Uterus (tissue), 4 donors: ENCODE data around the gene IFNL4. TPM values are rescaled to one million over a fixed set of nuclear protein-coding genes. Genes with fewer than 3 reads are reported as not detected.
A peak's percentile ranks its signal among the peaks of the same experiment; 100 is the strongest.

Experiments used
- DNase-seq, 2 donors: peaks; one replicate each; pipeline ENCODE4 v3.0.0-alpha.2; 2019 to 2020
- H3K27ac ChIP-seq, 2 donors: fragments of 200-600 bp; sonication (generic); 1 replicate in 1 of 2; 2 replicates in 1 of 2; pipeline ENCODE4 v1.5.1; 2016 to 2018
- H3K27me3 ChIP-seq, 2 donors: fragments of 200-600 bp; sonication (generic); one replicate each; pipeline ENCODE4 v1.5.1; 2018 to 2019; ENCODE audit warnings: control low read depth in 1 of 2
- H3K36me3 ChIP-seq, 2 donors: fragments of 200-600 bp; sonication (generic); one replicate each; pipeline ENCODE4 v1.5.1; 2019; ENCODE audit warnings: control low read depth in 1 of 2
- H3K4me1 ChIP-seq, 2 donors: fragments of 200-600 bp; sonication (generic); one replicate each; pipeline ENCODE4 v1.5.1; 2018 to 2019; ENCODE audit warnings: control low read depth in 1 of 2
- H3K4me3 ChIP-seq, 2 donors: fragments of 200-600 bp; sonication (generic); 1 replicate in 1 of 2; 2 replicates in 1 of 2; pipeline ENCODE4 v1.5.1; 2018 to 2019; ENCODE audit warnings: mild to moderate bottlenecking in 1 of 2
- H3K9me3 ChIP-seq, 2 donors: fragments of 200-600 bp; sonication (generic); one replicate each; pipeline ENCODE4 v1.5.1; 2019; ENCODE audit warnings: control low read depth in 1 of 2
- CTCF ChIP-seq, 4 experiments: fragments of 200-600 bp in 2 of 4; fragments of 450-650 bp in 2 of 4; sonication (generic) in 2 of 4; IDR thresholded peaks; one replicate each; pipeline ENCODE4 v1.5.1; 2016 to 2019; ENCODE audit warnings: antibody characterized with exemption in 4 of 4, mild to moderate bottlenecking in 2 of 4, moderate library complexity in 1 of 4
- POLR2A ChIP-seq, 2 donors: fragments of 450-650 bp; IDR thresholded peaks; one replicate each; pipeline ENCODE4 v1.6.1; 2016; ENCODE audit warnings: antibody characterized with exemption in 2 of 2, mild to moderate bottlenecking in 1 of 2, moderate library complexity in 1 of 2
- intact Hi-C: fragments of 100-400 bp; cut with DNase I; formaldehyde crosslinking; loops from one replicate; pipeline ENCODE4 v1.15.1; 2023; ENCODE audit warnings: low total_unique reads
- total RNA-seq, 4 donors: library from RNA; depleted of rRNA in 3 of 4; stranded (reverse); fragments of >200 nt in 3 of 4; gene quantifications; one replicate each; pipeline versions ENCODE4 v1.1.0 to v1.2.4, GENCODE V29; 2014 to 2023
- donor health status: DM: yes; HTN: yes; CAD: no.

IFNL4 gene
- total RNA-seq, 4 donors from 2014 or later = 0.90 TPM; not detected in 3

DNA sequence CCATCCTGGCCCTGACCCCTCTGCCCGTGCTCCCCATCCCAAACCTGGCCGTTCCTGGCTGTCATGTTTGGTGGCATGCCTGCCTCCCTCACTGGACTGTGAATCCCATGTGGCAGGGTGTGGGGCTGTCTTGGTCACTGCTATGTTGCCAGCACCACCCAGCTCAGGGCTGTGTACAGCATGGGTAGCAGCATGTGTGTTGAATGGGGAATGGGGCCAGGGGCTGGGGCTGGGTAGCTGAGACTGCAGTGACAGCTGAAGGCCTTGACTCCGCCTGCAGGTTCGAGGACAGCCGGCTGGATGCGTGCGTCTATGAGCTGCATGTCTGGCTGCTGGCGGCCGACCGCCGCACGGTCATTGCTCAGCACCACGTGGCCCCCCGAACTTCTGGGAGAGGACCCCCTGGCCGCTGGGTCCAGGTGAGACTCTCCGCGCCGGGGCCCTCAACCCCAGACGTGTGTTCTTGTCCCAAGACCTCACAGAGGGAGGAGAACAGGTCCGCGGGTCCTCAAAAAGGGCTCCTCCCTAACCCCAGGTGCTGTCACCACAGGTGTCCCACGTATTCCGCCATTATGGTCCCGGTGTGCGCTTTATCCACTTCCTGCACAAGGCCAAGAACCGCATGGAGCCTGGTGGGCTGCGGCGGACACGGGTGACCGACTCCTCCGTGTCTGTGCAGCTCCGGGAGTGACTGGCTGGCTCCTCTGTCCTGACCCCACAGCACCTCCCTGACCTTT, 48.4 kb downstream of the IFNL4 start:
- TF ChIP-seq POLR2A (IDR thresholded peaks at IDR 0.05) (no peak), CTCF (IDR thresholded peaks at IDR 0.05) (no peak)
- Histone ChIP-seq H3K4me3 (no peak overlapping the region), H3K27me3 (peaks cover 0 to 16% of the 10 kb centered on the region in 2 donors), H3K36me3 (no peaks in the 10 kb centered on the region), H3K4me1 (no peaks in the 10 kb centered on the region), H3K9me3 (no peaks in the 10 kb centered on the region), H3K27ac (no peak overlapping the region)
- DNase-seq = no peak
- intact Hi-C loops = no loop called here

DNA sequence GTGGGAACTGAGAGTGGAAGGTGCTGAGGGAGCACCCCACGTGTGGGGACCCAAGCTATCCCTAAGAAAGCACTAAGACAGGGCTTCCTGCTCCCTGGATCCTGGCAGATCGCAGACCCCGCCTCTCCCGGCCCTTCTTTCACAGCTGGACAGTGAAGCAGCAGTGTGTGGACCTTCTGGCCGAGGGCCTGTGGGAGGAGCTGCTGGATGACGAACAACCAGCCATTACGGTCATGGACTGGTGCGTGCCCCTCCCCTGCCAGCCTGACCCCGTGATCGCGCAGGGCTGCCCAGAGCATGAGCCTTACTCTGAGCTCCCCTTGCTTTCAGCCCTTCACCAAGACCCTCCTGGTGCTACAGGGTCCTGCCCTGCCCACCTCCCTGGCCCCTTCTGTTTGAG, 49.6 kb downstream of the IFNL4 start:
- intact Hi-C loops = no loop called here
- Histone ChIP-seq H3K4me1 (no peaks in the 10 kb centered on the region), H3K4me3 (no peak overlapping the region), H3K27ac (no peak overlapping the region), H3K9me3 (no peaks in the 10 kb centered on the region), H3K36me3 (no peaks in the 10 kb centered on the region), H3K27me3 (peaks cover 0 to 16% of the 10 kb centered on the region in 2 donors)
- DNase-seq = peak; percentile 36 to 48
- no peak for TF ChIP-seq CTCF (IDR thresholded peaks at IDR 0.05)
- no peak for TF ChIP-seq POLR2A (IDR thresholded peaks at IDR 0.05)

DNA sequence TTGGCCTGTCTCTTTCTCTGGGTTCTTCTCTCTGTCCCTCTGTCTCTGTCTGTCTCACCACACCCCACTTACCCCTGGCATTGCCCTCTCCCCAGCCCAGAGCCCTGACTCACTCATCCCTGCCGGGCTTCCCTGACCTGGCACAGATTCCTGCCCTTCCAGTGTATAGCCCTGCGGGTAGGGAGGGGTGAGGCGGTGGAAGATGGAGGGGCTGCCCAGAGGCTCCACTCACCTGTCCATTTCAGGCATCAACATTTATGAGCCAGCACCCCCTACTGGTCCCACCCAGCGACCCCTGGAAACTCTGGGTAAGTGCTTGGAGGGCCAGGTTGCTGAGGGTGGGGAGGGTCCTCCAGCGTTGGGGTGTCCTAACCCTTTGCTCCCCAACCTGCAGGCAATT, 50.8 kb downstream of the IFNL4 start:
- Histone ChIP-seq H3K27me3 (peaks cover 0 to 16% of the 10 kb centered on the region in 2 donors), H3K36me3 (no peaks in the 10 kb centered on the region), H3K9me3 (no peaks in the 10 kb centered on the region), H3K4me3 (no peak overlapping the region), H3K4me1 (no peaks in the 10 kb centered on the region), H3K27ac (no peak overlapping the region)
- DNase-seq = no peak
- intact Hi-C loops = no loop called here
- no peak for TF ChIP-seq POLR2A (IDR thresholded peaks at IDR 0.05)
- TF ChIP-seq CTCF (IDR thresholded peaks at IDR 0.05) = no peak

- no peak for TF ChIP-seq CTCF (IDR thresholded peaks at IDR 0.05)
- TF ChIP-seq POLR2A (IDR thresholded peaks at IDR 0.05) = no peak
- intact Hi-C loops = no loop called here
These were observed 51.6 kb downstream of the IFNL4 start, which contains the start of gene NCCRP1 for GRCh38 chr19:39196860-39197562. Gene NCCRP1 (plus strand): TSS chr19:39196964. CDS start chr19:39196983, 19 bp downstream.

GRCh38 chr19:39196320-39196719, 52.3 kb downstream of the IFNL4 start:
- H3K36me3 ChIP-seq = no peaks in the 10 kb centered on the region
- no peak overlapping the region for H3K27ac ChIP-seq
- H3K4me3 ChIP-seq = no peak overlapping the region
- intact Hi-C loops = no loop called here
- DNase-seq = no peak
- no peaks in the 10 kb centered on the region for H3K4me1 ChIP-seq
- TF ChIP-seq CTCF (IDR thresholded peaks at IDR 0.05) (no peak), POLR2A (IDR thresholded peaks at IDR 0.05) (no peak)
- peaks cover 0 to 16% of the 10 kb centered on the region in 2 donors for H3K27me3 ChIP-seq
- H3K9me3 ChIP-seq = no peaks in the 10 kb centered on the region

More at GRCh38 chr19:39196860-39197562, 51.6 kb downstream of the IFNL4 start, which contains the start of gene NCCRP1:
- no peak within 1 kb of the TSS for H3K27ac ChIP-seq
- H3K4me3 ChIP-seq = no peak within 1 kb of the TSS
- no peaks in the 10 kb centered on the region for H3K4me1 ChIP-seq
- H3K9me3 ChIP-seq = no peaks in the 10 kb centered on the region
- H3K27me3 ChIP-seq = peaks cover 0 to 16% of the 10 kb centered on the region in 2 donors
- no peak for DNase-seq
- H3K36me3 ChIP-seq = no peaks in the 10 kb centered on the region
